ENCODE data around the gene TBX15.
A peak's percentile ranks its signal among the peaks of the same experiment; 100 is the strongest.

The TBX15 gene

GRCh38 chr1:119007670-119008482 is 19.7 kb upstream of the TBX15 start:
- no peak for DNase-seq (ENCODE audit: low read depth, low spot score)
- H3K4me3 ChIP-seq (ENCODE audit: low read depth, low read length), result peak overlapping the region; percentile 28
- TF ChIP-seq, protein P1, sequence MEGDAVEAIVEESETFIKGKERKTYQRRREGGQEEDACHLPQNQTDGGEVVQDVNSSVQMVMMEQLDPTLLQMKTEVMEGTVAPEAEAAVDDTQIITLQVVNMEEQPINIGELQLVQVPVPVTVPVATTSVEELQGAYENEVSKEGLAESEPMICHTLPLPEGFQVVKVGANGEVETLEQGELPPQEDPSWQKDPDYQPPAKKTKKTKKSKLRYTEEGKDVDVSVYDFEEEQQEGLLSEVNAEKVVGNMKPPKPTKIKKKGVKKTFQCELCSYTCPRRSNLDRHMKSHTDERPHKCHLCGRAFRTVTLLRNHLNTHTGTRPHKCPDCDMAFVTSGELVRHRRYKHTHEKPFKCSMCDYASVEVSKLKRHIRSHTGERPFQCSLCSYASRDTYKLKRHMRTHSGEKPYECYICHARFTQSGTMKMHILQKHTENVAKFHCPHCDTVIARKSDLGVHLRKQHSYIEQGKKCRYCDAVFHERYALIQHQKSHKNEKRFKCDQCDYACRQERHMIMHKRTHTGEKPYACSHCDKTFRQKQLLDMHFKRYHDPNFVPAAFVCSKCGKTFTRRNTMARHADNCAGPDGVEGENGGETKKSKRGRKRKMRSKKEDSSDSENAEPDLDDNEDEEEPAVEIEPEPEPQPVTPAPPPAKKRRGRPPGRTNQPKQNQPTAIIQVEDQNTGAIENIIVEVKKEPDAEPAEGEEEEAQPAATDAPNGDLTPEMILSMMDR (IDR thresholded peaks at IDR 0.05; ENCODE audit: low read depth, low read length), result no peak
- in situ Hi-C loops (cut with HindIII; ENCODE audit: low sequenced_read_pairs), result no loop called here

DNA sequence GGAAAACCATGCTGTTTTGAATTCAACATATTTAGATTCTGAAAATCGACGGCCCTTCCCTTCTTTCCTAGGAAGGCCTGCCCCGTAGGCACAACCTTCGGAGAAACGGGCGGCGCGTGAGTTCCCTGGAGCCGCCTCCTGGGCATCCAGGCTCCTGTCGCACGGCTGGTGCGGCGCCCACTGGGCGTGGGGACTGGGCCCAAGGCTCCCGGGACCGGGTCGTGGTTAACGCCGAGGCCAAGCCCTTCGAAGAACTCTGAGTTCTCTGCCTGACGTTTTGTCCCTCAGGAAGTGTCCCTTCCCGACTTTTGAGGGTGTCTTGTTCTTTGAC is 19.2 kb upstream of the TBX15 start:
- TF ChIP-seq, protein P1 (IDR thresholded peaks at IDR 0.05; ENCODE audit: low read depth, low read length), result no peak
- in situ Hi-C loops (cut with HindIII; ENCODE audit: low sequenced_read_pairs), result no loop called here
- DNase-seq (ENCODE audit: low read depth, low spot score), result no peak

DNA sequence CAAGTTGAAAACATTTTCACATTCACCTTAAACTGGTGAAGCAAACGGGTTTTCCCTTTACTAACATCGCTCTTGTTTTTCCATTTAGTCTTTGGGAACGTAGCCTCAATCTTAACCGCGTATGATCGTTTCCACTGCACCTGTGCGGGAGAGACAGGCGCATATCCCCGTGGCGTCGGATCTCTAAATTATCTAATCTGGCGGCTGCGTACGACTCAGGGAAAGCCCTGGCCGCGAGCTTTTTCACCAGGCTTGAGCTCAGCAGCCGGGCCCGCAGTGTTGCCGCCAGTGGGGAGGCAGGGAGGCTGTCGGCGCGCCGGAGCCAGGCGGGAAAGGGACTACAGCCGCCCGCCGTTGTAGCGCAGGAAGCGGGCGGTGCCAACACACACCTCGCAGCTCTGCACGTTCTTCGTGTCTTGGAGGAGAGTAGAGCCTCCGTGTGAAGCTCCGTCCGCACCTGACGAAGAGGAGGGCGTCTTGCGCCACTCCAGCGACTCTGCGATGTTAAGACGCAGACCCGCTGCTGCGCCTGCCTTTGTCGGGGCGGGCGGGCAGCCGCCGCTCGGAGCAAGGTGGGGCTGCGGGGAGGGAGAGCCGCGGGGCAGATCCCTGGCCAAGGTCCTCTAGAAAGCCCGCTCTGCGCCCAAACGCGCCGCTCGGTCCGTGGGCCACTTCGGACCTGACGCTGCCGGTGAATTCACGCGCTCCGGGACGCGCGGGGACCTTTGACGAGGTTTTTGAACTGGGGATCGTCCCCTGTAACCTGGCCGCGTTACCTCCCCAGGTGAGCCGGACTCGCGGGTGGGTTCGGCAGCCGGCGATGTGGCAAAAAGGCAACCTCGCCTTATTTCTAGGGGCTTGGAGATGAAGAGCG is 18.5 kb upstream of the TBX15 start:
- in situ Hi-C loops (cut with HindIII; ENCODE audit: low sequenced_read_pairs), result no loop called here
- TF ChIP-seq, protein P1 (IDR thresholded peaks at IDR 0.05; ENCODE audit: low read depth, low read length), result no peak
- no peak for DNase-seq (ENCODE audit: low read depth, low spot score)
- no peak overlapping the region for H3K4me3 ChIP-seq (ENCODE audit: low read depth, low read length)

More for the DNA sequence above, 19.2 kb upstream of the TBX15 start:
- no peak overlapping the region for H3K4me3 ChIP-seq (ENCODE audit: low read depth, low read length)

DNA sequence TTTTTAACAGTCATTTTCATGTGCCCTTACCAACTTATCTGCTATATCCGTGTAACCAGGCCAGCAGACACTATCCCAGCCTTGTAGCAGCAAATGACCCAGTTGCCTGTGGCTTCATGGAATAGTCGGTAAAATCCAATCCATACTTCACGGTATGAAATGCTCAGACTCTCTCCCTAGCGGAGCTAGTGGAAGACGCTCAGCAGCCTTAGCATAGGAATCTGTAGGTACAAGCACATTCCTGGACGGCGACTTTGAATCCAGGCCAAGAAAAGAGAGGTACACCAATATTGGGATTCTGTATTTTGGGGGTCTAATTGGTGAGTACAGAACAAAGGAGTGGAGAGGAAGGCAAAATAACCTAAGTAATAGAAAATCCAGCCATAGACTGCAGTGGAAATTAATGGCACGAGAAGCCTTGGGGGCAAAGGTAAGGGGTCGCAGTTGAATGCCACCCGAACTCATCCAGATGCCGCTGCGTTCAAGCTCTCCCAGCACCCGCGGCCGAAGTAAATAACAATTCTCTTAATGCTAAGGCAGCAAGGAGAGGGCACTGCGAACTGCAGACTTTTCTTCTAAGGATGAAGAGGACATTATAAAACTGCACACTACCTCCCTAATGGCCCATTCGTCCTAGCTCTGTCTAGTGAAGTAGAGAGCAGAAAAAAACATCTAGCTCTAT is 17.7 kb upstream of the TBX15 start:
- DNase-seq (ENCODE audit: low read depth, low spot score), result no peak
- in situ Hi-C loops (cut with HindIII; ENCODE audit: low sequenced_read_pairs), result no loop called here
- no peak overlapping the region for H3K4me3 ChIP-seq (ENCODE audit: low read depth, low read length)
- TF ChIP-seq, protein P1 (IDR thresholded peaks at IDR 0.05; ENCODE audit: low read depth, low read length), result no peak

- in situ Hi-C loops (cut with HindIII; ENCODE audit: low sequenced_read_pairs), result no loop called here
- DNase-seq (ENCODE audit: low read depth, low spot score), result no peak
- TF ChIP-seq, protein P1 (IDR thresholded peaks at IDR 0.05; ENCODE audit: low read depth, low read length), result no peak
- no peak overlapping the region for H3K4me3 ChIP-seq (ENCODE audit: low read depth, low read length)
Observed at GRCh38 chr1:119004781-119005180, 16.6 kb upstream of the TBX15 start.

DNA sequence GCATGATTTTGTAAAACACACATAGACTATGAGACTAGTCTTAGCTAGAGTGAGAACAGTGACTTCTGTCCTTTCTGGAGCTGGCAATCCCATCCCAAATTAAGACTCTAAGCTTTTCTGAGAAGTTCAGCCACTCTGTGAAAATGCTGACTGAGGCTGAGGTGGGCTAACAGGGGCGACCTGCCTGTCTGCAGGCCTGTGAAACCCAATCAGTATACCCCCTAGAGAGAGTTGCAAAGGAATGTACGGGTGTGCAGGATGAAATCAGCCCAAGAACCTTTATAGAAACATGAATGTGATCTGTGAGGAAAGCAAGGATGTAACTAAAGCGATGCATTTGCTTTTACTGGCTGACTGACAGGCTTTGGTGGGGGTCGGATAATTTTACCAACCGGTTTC is 16.0 kb upstream of the TBX15 start:
- H3K4me3 ChIP-seq (ENCODE audit: low read depth, low read length), result no peak overlapping the region

More for the DNA sequence above, 16.0 kb upstream of the TBX15 start:
- in situ Hi-C loops (cut with HindIII; ENCODE audit: low sequenced_read_pairs), result no loop called here
- TF ChIP-seq, protein P1 (IDR thresholded peaks at IDR 0.05; ENCODE audit: low read depth, low read length), result no peak
- DNase-seq (ENCODE audit: low read depth, low spot score), result no peak

Data from astrocyte of the spinal cord (primary cell).